Motor neuron (in vitro differentiated cells): ENCODE measurements around the gene ZNF732. TPM values are rescaled to one million over a fixed set of nuclear protein-coding genes. Genes with fewer than 3 reads are reported as not detected.

Source experiments
- ATAC-seq, 8 experiments: fragments of 200-7000 bp; cut with Tn5 transposase; replicated peaks in 6 of 8; 2 replicates each; pipeline ENCODE4 v1.8.0; 2021; ENCODE audit warnings: mild to moderate bottlenecking in 8 of 8, moderate library complexity in 8 of 8
- H3K27ac ChIP-seq, 2 donors: fragments of 250-450 bp; sonication (Bioruptor Pico); 2 replicates each; pipeline ENCODE4 v1.9.0; 2021; ENCODE audit warnings: antibody characterized with exemption in 2 of 2, mild to moderate bottlenecking in 2 of 2, moderate library complexity in 1 of 2
- H3K4me1 ChIP-seq, 2 donors: fragments of 250-450 bp; sonication (Bioruptor Pico); replicated peaks in 1 of 2; 2 replicates each; pipeline ENCODE4 v1.6.1; 2021; ENCODE audit warnings: antibody characterized with exemption in 2 of 2, mild to moderate bottlenecking in 2 of 2, moderate library complexity in 1 of 2
- H3K4me3 ChIP-seq, 5 donors: fragments of 250-450 bp; sonication (Bioruptor Pico); 2 replicates each; pipeline ENCODE4 v1.9.0; 2021; ENCODE audit warnings: antibody characterized with exemption in 5 of 5, mild to moderate bottlenecking in 5 of 5, moderate library complexity in 4 of 5
- WGBS, 10 experiments: fragments of 450-650 bp; shearing (Covaris generic); methylation state at CpG; one replicate each; pipeline ENCODE4 v1.0.0; 2022; 5-methylcytosine and 5-hydroxymethylcytosine counted together
- in situ Hi-C, 9 experiments: fragments of 400-800 bp; cut with MboI; loops; one replicate each; pipeline ENCODE4 v1.15.0; 2021; ENCODE audit warnings: low sequenced_read_pairs in 9 of 9, low pct_unique_long_range_greater_than_20kb in 2 of 9; ENCODE audit not compliant: unreplicated experiment in 9 of 9
- total RNA-seq, 8 experiments: library from RNA; unstranded; fragments of 300-600 nt; gene quantifications; 2 replicates each; pipeline versions ENCODE4 v1.2.3 to v1.2.4, GENCODE V29; 2022

ZNF732 gene
- under 1 TPM in 7 of 8 experiments, not detected in 1; 0.18 to 0.56 (median 0.43) TPM for total RNA-seq

- Histone ChIP-seq H3K4me1 (no peaks in the 10 kb centered on the region), H3K27ac (no peak within 1 kb of the TSS), H3K4me3 (peak within 1 kb of the TSS in 4 of 5 donors; percentile 21 to 53 (median 30))
- WGBS, 10 experiments: 0 to 57% (median 20%) methylated on average over 2 to 22 of the region's 53 CpGs; no CpG with 5 or more reads in 3 of the 10 experiments
- peak in 5 of 8 experiments; percentile 29 to 100 (median 95) for ATAC-seq
- in situ Hi-C loops: no loop called here
Observed at GRCh38 chr4:304969-305680, at the start of gene ZNF732. Gene ZNF732, minus strand, starts transcription at chr4:305474. Its CDS starts 164 bp downstream, at chr4:305310.

GRCh38 chr4:340011-340410 lies 34.7 kb upstream of the ZNF732 start:
- Histone ChIP-seq H3K4me1 (peaks cover 3 to 4% of the 10 kb centered on the region in 2 donors), H3K4me3 (no peak overlapping the region), H3K27ac (no peak overlapping the region)
- WGBS, 10 experiments: 69 to 100% (median 88%) methylated on average over 2 to 4 of the region's 4 CpGs; no CpG with 5 or more reads in 1 of the 10 experiments
- no peak for ATAC-seq
- in situ Hi-C loops: no loop called here

- peak overlapping the region in 1 of 2 donors; percentile 96 for H3K27ac ChIP-seq
- ATAC-seq: no peak
- peaks cover 3 to 4% of the 10 kb centered on the region in 2 donors for H3K4me1 ChIP-seq
- 6 to 52% (median 23%) methylated on average over 1 to 9 of the region's 13 CpGs; no CpG with 5 or more reads in 4 of the 10 experiments for WGBS, 10 experiments
- peak overlapping the region; percentile 53 to 89 (median 88) for H3K4me3 ChIP-seq
- in situ Hi-C loops: no loop called here
Observed at GRCh38 chr4:338759-339097, 33.5 kb upstream of the ZNF732 start.

GRCh38 chr4:337932-338758 lies 32.9 kb upstream of the ZNF732 start:
- peak in 7 of 8 experiments; percentile 1 to 47 (median 23) for ATAC-seq
- H3K4me1 ChIP-seq: peaks cover 3 to 4% of the 10 kb centered on the region in 2 donors
- in situ Hi-C loops: no loop called here
- WGBS, 10 experiments: 0 to 17% (median 5%) methylated on average over 1 to 23 of the region's 52 CpGs; no CpG with 5 or more reads in 4 of the 10 experiments
- peak overlapping the region; percentile 53 to 89 (median 88) for H3K4me3 ChIP-seq
- peak overlapping the region; percentile 87 to 96 for H3K27ac ChIP-seq

GRCh38 chr4:337143-337931 lies 32.1 kb upstream of the ZNF732 start, which contains the start of gene ZNF141:
Gene ZNF141, plus strand, starts transcription at chr4:337814. Its CDS starts 170 bp downstream, at chr4:337984.
- peak within 1 kb of the TSS; percentile 91 to 96 for H3K27ac ChIP-seq
- ATAC-seq: peak; percentile 86 to 94 (median 92)
- in situ Hi-C loops: no loop called here
- H3K4me1 ChIP-seq: peaks cover 3 to 4% of the 10 kb centered on the region in 2 donors
- WGBS, 10 experiments: 0 to 4% (median 1%) methylated on average over 2 to 21 of the region's 59 CpGs; no CpG with 5 or more reads in 4 of the 10 experiments
- peak within 1 kb of the TSS; percentile 53 to 89 (median 88) for H3K4me3 ChIP-seq

GRCh38 chr4:336893-337142 lies 31.5 kb upstream of the ZNF732 start:
- no peak for ATAC-seq
- Histone ChIP-seq H3K27ac (peak overlapping the region; percentile 91 to 96), H3K4me3 (peak overlapping the region; percentile 53 to 89 (median 88)), H3K4me1 (peaks cover 3 to 4% of the 10 kb centered on the region in 2 donors)
- WGBS, 10 experiments: no CpG with 5 or more reads among the region's 18 CpGs
- in situ Hi-C loops: no loop called here

- in situ Hi-C loops: no loop called here
- ATAC-seq: peak in 5 of 8 experiments; percentile 2 to 10 (median 3)
- Histone ChIP-seq H3K4me1 (peaks cover 3 to 4% of the 10 kb centered on the region in 2 donors), H3K27ac (peak overlapping the region; percentile 91 to 96), H3K4me3 (peak overlapping the region; percentile 53 to 89 (median 88))
- 10 to 70% (median 20%) methylated on average over 1 to 11 of the region's 71 CpGs; no CpG with 5 or more reads in 5 of the 10 experiments for WGBS, 10 experiments
Observed at GRCh38 chr4:336099-336892, 31.0 kb upstream of the ZNF732 start.

GRCh38 chr4:335515-335914 lies 30.2 kb upstream of the ZNF732 start:
- H3K4me1 ChIP-seq: peaks cover 3 to 4% of the 10 kb centered on the region in 2 donors
- no peak overlapping the region for H3K27ac ChIP-seq
- in situ Hi-C loops: no loop called here
- 0 to 83% (median 73%) methylated on average over 1 to 2 of the region's 2 CpGs; no CpG with 5 or more reads in 6 of the 10 experiments for WGBS, 10 experiments
- ATAC-seq: no peak
- peak overlapping the region in 1 of 5 donors; percentile 88 for H3K4me3 ChIP-seq

GRCh38 chr4:328729-329128 lies 23.5 kb upstream of the ZNF732 start:
- ATAC-seq: no peak
- WGBS, 10 experiments: 0 to 94% (median 71%) methylated on average over 1 to 8 of the region's 8 CpGs; no CpG with 5 or more reads in 2 of the 10 experiments

GRCh38 chr4:314296-314903 lies 9.1 kb upstream of the ZNF732 start:
- H3K4me3 ChIP-seq: no peak overlapping the region
- no peak overlapping the region for H3K27ac ChIP-seq
- no peaks in the 10 kb centered on the region for H3K4me1 ChIP-seq
- in situ Hi-C loops: no loop called here
- 30 to 82% methylated on average over 1 of the region's 1 CpG; no CpG with 5 or more reads in 8 of the 10 experiments for WGBS, 10 experiments
- ATAC-seq: no peak

More at GRCh38 chr4:328729-329128, 23.5 kb upstream of the ZNF732 start:
- in situ Hi-C loops: no loop called here
- H3K27ac ChIP-seq: no peak overlapping the region
- no peak overlapping the region for H3K4me3 ChIP-seq
- no peaks in the 10 kb centered on the region for H3K4me1 ChIP-seq

- no peak for ATAC-seq
- WGBS, 10 experiments: 0 to 71% (median 39%) methylated on average over 1 of the region's 1 CpG; no CpG with 5 or more reads in 2 of the 10 experiments
- in situ Hi-C loops: no loop called here
- Histone ChIP-seq H3K4me1 (no peaks in the 10 kb centered on the region), H3K4me3 (no peak overlapping the region), H3K27ac (no peak overlapping the region)
Observed at GRCh38 chr4:309807-310206, 4.5 kb upstream of the ZNF732 start.
